Activated CD4-positive, alpha-beta T cell treated with anti-CD3 and anti-CD28 coated beads, Interleukin-2, Interleukin-4, amounts not matched to agents 100 ng/mL and 50 ng/mL, durations not matched to agents 16 hours and 8 hours (primary cell): Measurements from ENCODE around the gene PI4KA.
"Not testable (repeated sequence)": the region's sequence is repeated elsewhere in the genome, so short reads cannot be mapped to it uniquely, and the experiment has no call there.

Source experiments
- DNase-seq: peaks from one replicate; pipeline ENCODE4 v3.0.0-alpha.2; 2020; ENCODE audit warnings: low spot score

The PI4KA gene

DNA sequence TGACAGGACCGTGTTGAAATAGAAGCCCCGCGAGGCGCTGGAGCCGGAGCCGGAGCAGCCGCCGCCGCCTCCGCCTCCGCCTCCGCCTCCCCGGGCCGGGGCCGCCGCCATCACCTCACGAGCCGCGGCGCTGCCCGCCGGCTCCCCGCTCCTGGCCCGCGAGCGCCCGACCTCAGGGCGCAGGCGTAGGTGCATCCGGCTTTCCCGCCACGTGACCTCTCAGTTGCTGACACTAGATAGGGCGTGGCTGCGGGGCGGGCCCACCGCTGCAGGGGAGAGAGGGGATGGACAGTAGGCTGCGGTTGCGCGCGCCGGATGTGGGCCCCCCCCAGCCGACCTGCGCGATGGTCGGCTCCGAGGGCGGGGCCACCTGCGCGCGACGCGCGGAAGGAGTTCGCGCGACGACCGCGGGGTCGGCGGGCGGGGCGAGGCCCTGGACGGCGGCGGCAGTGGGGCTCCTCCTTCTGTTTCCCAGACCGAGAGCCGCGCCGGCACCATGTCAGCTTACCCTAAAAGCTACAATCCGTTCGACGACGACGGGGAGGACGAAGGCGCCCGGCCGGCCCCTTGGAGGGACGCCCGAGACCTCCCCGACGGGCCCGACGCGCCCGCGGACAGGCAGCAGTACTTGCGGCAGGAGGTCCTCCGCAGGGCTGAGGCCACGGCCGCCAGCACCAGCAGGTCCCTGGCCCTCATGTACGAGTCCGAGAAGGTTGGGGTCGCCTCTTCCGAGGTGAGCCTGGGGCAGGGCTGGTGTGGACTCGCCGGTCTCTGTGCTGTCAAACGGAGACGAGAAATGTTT, at the start of gene PI4KA, which contains the start of gene SNAP29:
PI4KA (minus strand) TSS at position 197 of the 802 bp plus-strand sequence; CDS start at position 111, 86 bp downstream.
SNAP29 (plus strand) TSS at position 393 of the 802 bp plus-strand sequence; CDS start at position 497, 104 bp downstream.
- DNase-seq = peak; percentile 99

DNA sequence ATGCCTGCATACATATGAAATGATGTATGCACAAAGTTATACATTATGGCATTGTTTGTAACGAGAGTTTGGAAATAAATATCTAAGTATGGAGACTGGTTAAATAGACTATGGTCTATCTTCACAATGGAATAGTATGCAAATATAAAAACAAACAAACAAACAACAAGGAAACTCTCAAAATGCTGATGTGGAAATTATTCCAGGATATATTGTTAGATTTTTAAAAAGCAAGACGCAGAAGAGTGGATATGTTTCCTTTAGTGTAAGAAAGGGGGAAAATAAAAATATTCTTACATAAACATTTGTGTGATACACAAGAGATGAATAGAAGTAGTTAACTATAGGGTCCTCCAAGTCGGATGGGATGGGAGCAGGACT, 47.8 kb upstream of the PI4KA start:
- no peak for DNase-seq

DNA sequence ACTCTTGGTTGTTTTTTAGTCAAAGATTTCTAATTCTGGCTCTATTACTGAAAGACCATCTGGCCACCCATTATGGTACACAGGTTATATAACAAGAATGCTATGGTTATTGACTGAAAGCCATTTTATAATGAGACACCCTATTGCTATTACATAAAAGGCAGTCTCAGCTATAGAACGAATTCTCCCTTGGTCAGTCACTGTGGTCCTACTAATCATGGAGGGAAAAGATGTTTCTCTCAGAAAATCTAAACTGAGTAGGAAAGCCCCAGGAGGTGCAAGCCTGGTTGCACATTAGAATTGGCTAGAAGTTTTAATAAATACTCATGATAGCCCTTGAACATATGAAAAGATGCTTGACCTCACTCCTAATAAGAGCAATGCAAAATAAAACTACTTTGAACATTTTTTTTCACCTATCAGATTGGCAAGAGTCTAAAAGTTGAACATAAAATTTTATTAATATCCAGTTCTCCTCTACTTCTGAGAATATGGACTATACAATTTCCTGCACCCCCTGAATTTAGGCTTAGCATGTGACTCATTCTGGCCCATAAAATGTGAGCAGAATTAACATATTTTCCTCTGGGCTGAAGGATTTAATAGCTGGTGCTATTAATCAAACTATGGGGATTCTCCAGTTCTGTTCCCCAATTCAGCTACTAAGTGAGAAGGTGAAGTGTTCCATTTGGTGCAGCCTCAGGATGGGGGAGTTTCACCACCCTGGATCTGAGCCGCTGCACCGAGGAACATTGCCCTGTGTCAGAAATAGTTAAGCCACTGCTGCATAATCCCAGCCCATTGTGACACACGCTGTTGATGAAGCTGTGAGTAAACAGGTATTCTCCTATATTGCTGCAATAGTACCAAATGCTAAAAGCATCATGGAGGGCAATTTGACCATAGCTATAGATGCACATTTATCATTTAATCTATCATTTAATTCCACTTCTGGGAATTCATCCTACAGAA, 47.1 kb upstream of the PI4KA start:
- DNase-seq = no peak

DNA sequence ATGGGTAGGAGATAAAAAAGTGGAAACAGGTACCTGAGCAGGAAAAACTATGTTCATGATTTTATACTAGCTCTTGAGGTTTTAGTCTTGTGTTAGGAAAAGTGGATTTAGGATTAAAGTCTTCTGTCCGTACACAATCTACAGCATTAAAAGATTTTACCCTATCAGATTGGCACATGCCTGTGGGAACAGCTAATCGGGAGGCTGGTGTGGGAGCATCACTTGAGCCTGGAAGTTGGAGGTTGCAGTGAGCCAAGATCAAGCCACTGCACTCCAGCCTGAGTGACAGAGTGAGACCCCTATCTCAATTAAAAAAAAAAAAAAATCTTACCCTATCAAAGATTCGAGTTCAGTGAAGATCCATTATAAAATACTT, 46.4 kb upstream of the PI4KA start:
- no peak for DNase-seq

DNA sequence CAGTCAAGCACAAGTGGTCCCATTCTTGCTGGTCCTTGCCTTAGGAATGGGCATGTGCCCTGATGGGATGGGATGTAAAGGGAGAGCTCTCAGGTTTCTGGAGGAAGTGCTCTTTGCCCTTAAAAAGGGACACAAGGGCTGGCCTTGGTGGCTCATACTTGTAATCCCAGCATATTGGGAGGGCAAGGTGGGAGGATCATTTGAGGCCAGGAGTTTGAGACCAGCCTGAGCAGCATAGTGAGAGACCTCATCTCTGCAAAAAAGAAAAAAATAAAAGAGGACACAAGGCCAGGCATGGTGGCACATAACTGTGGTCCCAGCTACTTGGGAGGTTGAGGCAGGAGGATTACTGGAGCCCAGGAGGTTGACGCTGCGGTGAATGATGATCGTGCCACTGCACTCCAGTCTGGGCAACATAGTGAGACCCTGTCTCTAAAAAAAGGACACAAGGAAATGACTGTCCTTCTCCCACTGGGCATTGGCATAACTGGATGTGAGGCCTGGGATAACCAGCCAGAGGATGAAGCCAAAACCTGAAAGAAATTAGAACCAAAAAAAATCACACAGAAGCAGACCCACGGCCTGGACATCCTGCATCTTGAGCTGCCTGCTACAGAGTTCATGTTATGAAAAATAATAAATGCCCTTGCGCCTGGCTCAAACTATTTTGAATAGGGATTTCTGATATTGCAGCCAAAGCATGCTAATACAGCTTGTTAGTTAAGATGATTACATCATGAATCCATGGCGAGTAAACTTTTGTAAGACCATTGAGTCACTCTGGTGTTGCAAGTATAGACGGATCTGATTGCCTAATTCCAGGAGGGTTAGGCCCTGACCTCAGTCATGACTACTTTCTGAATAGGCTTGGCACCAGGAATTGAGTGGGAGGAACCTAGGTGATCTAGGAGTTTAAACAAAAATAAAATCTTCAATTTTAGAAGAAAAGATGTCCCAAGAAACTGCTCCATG, 45.7 kb upstream of the PI4KA start:
- DNase-seq = no peak

DNA sequence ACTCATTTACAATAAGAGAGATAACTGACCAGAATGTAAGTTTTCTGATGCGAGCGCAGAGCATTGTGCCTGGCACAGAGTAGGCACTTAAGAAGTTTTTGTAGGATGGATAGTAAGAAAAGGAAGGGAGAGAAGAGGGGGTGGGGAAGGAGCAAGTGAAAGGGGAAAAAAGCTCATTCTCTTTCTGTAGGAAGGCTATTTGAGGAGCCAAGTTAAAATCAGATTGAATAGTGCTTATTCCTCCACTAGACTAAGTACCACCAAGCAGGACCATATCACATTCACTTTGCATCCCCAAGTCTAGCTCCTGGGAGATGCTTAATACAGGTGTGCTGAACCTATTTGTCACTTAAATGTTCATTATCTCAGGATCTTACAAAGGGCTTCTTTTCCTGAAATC, 44.5 kb upstream of the PI4KA start:
- no peak for DNase-seq

DNA sequence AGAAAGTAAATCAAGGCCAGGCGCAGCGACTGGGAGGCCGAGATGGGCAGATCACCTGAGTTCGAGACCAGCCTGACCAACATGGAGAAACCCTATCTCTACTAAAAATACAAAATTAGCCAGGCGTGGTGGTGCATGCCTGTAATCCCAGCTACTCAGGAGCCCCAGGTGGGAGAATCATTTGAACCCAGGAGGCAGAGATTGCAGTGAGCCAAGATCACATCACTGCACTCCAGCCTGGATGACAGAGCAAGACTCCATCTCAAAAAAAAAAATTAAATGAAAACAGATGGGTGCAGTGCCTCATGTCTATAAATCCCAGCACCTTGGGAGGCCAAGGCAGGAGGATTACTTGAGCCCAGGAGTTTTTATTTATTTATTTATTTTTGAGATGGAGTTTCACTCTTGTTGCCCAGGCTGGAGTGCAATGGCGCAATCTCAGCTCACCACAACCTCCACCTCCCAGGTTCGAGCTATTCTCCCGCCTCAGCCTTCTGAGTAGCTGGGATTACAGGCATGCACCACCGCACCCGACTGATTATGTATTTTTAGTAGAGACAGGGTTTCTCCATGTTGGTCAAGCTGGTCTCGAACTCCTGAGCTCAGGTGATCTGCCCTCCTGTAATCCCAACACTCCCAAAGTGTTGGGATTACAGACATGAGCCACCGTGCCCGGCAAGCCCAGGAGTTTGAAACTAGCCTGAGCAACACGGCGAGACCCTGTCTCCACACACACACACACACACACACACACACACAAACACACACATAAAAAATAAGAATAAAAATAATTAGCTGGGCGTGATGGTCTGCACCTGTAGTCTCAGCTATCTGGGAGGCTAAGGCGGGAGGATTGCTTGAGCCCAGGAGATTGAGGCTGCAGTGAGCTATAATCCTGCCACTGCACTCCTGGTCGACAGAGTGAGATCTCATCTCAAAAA, 42.8 kb upstream of the PI4KA start:
- DNase-seq = not testable (repeated sequence)

DNA sequence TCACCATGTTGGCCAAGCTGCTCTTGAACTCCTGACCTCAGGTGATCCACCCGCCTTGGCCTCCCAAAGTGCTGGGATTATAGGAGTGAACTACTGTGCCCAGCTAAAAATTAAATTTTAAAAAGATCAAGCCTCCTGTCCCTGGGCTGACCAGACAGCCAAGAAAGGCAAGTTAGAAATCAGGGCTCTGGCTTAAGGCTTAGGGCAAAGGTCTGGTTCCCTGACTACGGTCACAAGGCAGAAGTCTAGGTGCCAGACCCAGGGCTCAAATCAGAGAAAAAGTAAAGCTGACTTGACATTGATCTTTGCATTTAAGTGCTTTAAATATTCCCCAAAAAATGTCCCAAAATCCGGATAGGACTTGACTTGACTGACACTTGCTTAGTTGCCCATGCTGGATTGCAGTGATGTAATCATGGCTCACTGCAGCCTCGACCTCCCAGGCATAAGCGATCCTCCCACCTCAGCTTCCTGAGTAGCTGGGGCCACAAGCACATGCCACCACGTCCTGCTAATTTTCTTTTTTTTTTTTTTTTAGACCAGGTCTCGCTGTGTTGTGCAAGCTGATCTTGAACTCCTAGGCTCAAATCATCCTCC, 41.3 kb upstream of the PI4KA start:
- no peak for DNase-seq

DNA sequence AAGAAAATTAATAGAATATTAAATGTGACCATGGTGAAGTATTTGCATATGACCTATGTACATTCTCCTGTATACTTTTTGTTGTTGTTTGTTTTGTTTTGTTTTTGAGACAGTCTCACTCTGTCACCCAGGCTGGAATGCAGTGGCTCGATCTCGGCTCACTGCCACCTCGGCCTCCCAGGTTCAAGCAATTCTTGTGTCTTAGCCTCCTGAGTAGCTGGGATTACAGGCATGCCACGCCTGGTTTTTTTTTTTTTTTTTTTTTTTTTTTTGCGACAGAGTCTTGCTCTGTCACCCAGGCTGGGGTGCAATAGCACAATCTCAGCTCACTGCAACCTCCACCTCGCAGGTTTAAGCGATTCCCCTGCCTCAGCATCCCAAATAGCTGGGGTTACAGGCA, 39.1 kb upstream of the PI4KA start:
- DNase-seq = not testable (repeated sequence)

DNA sequence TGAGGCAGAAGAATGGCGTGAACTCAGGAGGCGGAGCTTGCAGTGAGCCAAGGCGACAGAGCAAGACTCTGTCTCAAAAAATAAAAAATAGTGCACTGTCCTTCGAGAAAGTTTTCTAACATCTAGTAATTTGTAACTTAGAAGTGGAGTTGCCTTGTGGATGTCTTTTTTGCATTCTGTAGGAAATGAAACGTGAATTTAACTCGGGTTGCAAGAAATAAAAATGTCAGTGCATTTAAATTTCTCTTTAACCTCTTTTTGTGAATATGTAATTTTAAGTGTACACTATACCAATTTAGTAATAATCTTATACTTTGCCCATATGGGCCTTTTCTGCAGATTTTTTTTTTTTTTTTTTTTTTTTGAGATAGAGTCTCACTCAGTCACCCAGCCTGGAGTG, 32.4 kb upstream of the PI4KA start:
- DNase-seq = no peak

DNA sequence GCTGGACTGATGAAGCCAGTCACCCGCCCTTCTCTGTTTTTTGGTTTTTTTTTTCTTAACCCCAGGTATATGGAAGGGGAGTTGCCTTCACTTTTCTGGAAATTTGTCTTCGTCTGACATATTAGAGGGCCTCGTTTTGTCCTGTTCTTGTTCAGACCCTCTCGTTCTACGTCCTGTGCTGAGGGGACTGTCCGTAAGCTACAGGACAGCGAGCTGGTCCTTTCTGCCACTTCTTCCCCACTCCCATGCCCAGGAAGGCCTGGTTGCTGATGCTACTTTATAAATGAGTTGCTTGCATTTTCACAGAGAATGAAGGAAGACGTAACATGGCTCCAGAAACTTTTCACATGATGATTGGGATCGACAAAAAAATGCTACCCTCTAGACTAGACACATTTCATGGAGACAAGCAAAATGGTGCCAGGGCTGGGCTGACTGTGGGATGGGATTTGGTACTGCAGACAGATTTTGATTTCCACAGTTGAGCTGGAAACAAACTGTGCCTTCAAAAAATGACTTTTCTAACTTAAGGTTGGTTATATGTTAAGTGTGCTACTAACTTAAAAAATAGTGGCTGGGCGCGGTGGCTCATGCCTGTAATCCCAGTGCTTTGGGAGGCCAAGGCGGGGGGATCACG, 31.4 kb upstream of the PI4KA start:
- DNase-seq = no peak

DNA sequence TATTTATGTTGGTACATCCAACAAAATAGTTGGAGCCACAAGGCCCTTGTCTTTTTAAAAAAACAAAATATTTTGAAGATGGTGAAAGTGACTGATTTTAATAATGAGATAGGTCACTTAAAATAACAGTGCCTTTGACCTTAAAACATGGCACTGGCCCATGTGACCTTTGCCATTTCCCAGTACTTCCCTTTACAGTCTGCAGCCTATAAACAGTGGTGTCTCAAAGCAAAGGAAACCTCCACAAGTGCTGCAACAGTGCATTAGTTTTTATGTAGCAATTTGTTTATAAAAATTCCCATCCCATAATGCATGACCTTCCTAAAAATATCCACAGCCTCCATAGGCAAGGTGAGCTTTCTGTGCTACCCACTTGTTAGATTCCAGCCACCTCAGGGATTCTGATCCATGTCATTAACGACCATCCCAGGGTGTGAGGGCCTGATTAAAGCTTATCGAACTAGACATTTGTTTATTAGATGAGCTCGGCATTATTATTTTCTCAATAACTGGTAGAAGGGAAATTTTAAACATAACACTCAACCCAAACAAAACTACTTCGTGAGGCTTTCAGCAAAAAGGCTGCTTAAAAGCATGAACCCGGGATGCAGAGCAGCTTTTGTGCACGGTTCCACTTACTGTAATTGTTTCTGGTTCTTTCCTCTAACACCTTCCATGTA, 30.6 kb upstream of the PI4KA start:
- no peak for DNase-seq

DNA sequence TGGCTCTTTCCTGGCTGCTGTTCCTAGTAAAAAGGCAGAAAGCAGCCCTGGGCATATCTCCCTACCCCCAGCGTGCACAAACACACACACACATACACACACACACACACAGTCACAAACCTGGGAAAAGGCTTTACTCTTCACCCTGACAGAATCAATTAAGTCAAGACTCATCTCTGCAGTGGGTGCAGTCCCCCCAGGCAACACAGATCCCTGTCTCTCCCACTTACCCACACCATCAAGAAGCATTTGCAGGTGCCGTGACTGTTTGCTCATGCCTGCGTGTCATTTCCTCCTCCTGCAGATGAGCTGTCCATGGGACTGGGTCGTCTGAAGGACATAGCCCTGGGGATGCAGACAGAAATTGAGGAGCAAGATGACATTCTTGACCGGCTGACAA, 28.8 kb upstream of the PI4KA start:
- no peak for DNase-seq

DNA sequence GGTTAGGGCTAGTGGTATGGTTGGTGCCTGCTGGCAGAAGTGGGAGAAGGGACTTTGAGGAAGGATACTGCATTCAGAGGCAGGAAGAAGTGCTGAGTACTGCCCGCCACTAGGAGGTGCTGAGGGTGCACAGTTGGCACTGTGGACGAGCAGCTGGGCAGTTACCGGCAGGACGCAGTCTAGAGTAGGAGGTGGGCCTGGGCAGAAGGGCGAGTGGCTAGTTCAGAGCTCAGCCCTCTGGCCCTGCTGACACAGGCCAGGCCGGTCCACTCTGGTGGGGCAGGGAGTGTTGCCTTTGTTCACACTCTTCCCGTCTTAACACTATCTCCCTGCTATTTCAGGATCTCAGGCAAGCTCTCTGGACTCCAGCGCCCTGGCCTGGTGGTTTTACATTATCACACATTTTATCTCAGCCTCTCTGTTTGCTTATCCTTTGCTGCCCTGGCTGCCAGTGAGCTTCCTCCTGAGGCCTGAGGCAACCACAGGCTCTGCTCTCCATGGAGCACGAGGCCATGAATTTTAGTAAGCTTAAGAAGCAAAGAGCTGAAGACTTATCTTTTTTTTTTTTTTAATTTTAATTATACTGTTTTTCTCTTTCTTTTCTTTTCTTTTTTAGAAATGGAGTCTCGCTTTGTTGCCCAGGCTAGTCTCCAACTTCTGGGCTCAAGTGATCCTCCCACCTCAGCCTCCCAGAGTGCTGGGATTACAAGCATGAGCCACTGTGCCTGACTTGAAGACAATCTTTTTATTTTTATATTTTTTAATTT, 27.1 kb upstream of the PI4KA start:
- peak; percentile 35 for DNase-seq

DNA sequence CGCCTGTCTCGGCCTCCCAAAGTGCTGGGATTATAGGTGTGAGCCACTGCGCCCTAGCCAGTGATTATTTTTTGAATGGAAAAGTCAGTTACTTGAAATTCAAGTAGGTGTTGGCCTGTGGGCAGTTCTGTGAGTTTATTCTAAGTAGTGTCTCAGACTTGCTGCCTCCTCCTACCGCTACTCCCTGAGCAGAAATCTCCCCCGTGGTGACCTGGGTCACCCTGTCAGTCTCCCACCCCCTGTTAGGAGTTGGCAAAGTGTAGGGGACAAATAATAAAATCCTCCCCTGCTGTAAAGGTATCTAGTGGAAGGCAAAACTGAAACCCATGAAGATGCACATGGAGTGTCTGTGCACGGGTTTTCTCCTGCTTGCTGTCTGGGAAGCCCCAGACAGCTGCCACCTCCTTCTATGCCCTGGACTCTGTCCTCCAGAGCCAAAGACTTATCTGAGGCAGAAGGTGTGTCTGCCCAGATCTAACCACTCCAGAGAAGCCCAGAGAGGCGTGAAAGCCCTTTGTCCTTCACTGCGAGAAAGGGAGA, 26.5 kb upstream of the PI4KA start:
- no peak for DNase-seq

DNA sequence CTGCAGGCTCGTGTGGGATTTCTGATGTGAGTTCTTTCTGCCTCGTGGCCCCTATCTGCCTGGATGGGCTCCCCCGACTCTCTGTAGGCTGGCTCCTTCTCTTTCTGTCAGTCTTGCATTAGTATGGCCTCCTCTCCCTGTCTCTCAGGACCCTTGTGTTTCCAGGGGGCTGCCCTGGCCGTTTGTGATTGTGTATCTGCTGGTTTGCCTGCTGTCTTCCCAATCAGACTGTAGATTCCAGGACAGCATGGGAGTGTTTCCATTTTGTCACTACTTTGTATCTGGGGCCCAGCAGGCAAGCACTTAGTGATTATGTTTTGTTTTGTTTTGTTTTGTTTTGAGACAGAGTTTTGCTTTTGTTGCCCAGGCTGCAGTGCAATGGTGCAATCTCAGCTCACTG, 25.8 kb upstream of the PI4KA start:
- DNase-seq = no peak

DNA sequence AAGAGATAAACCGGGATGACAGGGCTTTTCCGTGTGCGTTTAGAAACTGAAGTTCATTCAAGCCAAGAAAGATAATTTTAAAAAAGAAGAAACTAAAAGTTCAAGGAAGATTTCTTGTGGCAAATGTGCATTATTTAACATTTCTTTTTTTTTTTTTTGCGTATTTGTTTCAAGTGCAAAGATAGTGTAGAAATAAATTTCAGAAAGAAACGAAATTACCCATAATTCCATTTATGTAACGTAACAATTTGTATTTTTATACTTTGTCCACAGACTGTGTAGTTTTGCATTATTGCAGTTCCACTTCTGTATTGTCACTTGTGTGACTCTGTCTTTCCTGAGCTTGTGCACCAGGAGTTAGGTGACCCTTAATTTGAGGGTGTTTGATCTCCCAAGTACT, 24.2 kb upstream of the PI4KA start:
- no peak for DNase-seq
